A673 (cell line): Measurements from ENCODE around the gene PPP4R2. TPM values are rescaled to one million over a fixed set of nuclear protein-coding genes. Genes with fewer than 3 reads are reported as not detected.

Experiments used
- BruUV-seq: library from RNA; stranded (reverse); fragments of 400-500 nt; replicated peaks from 2 replicates; lab custom pipeline; 2021; lab: Mats Ljungman, UMichigan
- CTCF ChIA-PET: fragments of 300-600 bp; sonication (Branson Sonifier 250); formaldehyde crosslinking; loops from one replicate; lab custom pipeline; 2022; ENCODE audit warnings: antibody characterized with exemption; lab: Charles Lee
- POLR2A ChIA-PET: fragments of 300-600 bp; sonication (Branson Sonifier 250); formaldehyde crosslinking; loops from one replicate; lab custom pipeline; 2022; ENCODE audit warnings: antibody characterized with exemption; ENCODE audit not compliant: low non-redundant PET; lab: Charles Lee
- DNase-seq: peaks from one replicate; pipeline ENCODE4 v3.0.0-alpha.2; 2015; ENCODE audit warnings: low spot score
- H3K27ac ChIP-seq: fragments of 200-600 bp; sonication (generic); 2 replicates; pipeline ENCODE4 v1.5.1; 2016; ENCODE audit warnings: mixed run types, low read depth, mild to moderate bottlenecking, mixed read lengths, antibody characterized with exemption, low read length; ENCODE audit not compliant: poor library complexity, severe bottlenecking
- H3K27me3 ChIP-seq: fragments of 200-600 bp; sonication (generic); replicated peaks from 2 replicates; pipeline ENCODE4 v1.6.1; 2017; ENCODE audit warnings: mixed run types, low read depth, mild to moderate bottlenecking, mixed read lengths, antibody characterized with exemption, low read length; ENCODE audit not compliant: insufficient read depth, poor library complexity
- H3K36me3 ChIP-seq: fragments of 200-600 bp; sonication (generic); 2 replicates; pipeline ENCODE4 v1.6.1; 2016; ENCODE audit warnings: mixed run types, mild to moderate bottlenecking, mixed read lengths, antibody characterized with exemption, low read length; ENCODE audit not compliant: insufficient read depth, poor library complexity, severe bottlenecking
- H3K4me1 ChIP-seq: fragments of 200-600 bp; sonication (generic); 2 replicates; pipeline ENCODE4 v1.6.1; 2017; ENCODE audit warnings: mixed run types, mild to moderate bottlenecking, mixed read lengths, antibody characterized with exemption, low read length; ENCODE audit not compliant: insufficient read depth, poor library complexity, severe bottlenecking
- H3K4me3 ChIP-seq: fragments of 200-600 bp; sonication (generic); 2 replicates; pipeline ENCODE4 v1.5.1; 2016; ENCODE audit warnings: low read depth, mixed run types, mild to moderate bottlenecking, mixed read lengths, low read length; ENCODE audit not compliant: poor library complexity, severe bottlenecking
- H3K9me3 ChIP-seq: fragments of 200-600 bp; sonication (generic); 2 replicates; pipeline ENCODE4 v1.6.1; 2016; ENCODE audit warnings: mixed run types, low read depth, mild to moderate bottlenecking, mixed read lengths, antibody characterized with exemption, low read length; ENCODE audit not compliant: poor library complexity, severe bottlenecking
- CTCF ChIP-seq: fragments of 300-800, 200-600 bp; sonication (generic); conservative IDR thresholded peaks from 2 replicates; pipeline ENCODE4 v1.5.1; 2017; ENCODE audit warnings: low read depth, mild to moderate bottlenecking, antibody characterized with exemption, low read length, moderate library complexity, mixed read lengths
- EZH2 ChIP-seq: fragments of 200-600 bp; sonication (generic); IDR thresholded peaks from 2 replicates; pipeline ENCODE4 v1.6.1; 2017; ENCODE audit warnings: borderline replicate concordance, low read depth, mild to moderate bottlenecking, mixed read lengths, antibody characterized with exemption, low read length; ENCODE audit not compliant: poor library complexity, severe bottlenecking
- intact Hi-C: fragments of 100-400 bp; cut with micrococcal nuclease; formaldehyde crosslinking; loops from one replicate; pipeline ENCODE4 v1.10.0; 2022; ENCODE audit not compliant: unreplicated experiment
- total RNA-seq: library from RNA; stranded (reverse); gene quantifications from 2 replicates; pipeline ENCODE4 v1.2.3, GENCODE V29; 2021

Gene PPP4R2
- total RNA-seq, 1 experiment from 2014 or later: 41.4 TPM

GRCh38 chr3:73108750-73109149 lies 112.1 kb downstream of the PPP4R2 start:
- intact Hi-C loops: loop anchor here (10.0 kb wide), 1 partner anchor 106 kb away; no protein-coding TSS in a partner anchor
- POLR2A ChIA-PET: no interaction called here

GRCh38 chr3:73110530-73110929 lies 113.9 kb downstream of the PPP4R2 start:
- POLR2A ChIA-PET: no interaction called here
- Histone ChIP-seq H3K4me3 (no peak overlapping the region), H3K4me1 (no peaks in the 10 kb centered on the region), H3K27ac (no peak overlapping the region), H3K27me3 (no peaks in the 10 kb centered on the region), H3K36me3 (no peaks in the 10 kb centered on the region), H3K9me3 (no peaks in the 10 kb centered on the region)
- intact Hi-C loops: no loop called here
- CTCF ChIA-PET: no interaction called here
- DNase-seq: no peak
- no TSS peak for BruUV-seq
- TF ChIP-seq EZH2 (no peak), CTCF (no peak)

More at GRCh38 chr3:73108750-73109149, 112.1 kb downstream of the PPP4R2 start:
- TF ChIP-seq EZH2 (no peak), CTCF (no peak)
- Histone ChIP-seq H3K27ac (no peak overlapping the region), H3K36me3 (no peaks in the 10 kb centered on the region), H3K9me3 (no peaks in the 10 kb centered on the region), H3K4me1 (no peaks in the 10 kb centered on the region), H3K4me3 (no peak overlapping the region), H3K27me3 (no peaks in the 10 kb centered on the region)
- BruUV-seq: no TSS peak
- CTCF ChIA-PET: no interaction called here
- no peak for DNase-seq

GRCh38 chr3:73114711-73115110 lies 118.1 kb downstream of the PPP4R2 start:
- DNase-seq: no peak
- Histone ChIP-seq H3K4me1 (no peaks in the 10 kb centered on the region), H3K36me3 (no peaks in the 10 kb centered on the region), H3K4me3 (no peak overlapping the region), H3K27ac (no peak overlapping the region), H3K27me3 (no peaks in the 10 kb centered on the region), H3K9me3 (no peaks in the 10 kb centered on the region)
- no peak for TF ChIP-seq CTCF
- no peak for TF ChIP-seq EZH2
- POLR2A ChIA-PET: no interaction called here
- intact Hi-C loops: no loop called here
- CTCF ChIA-PET: no interaction called here
- BruUV-seq: no TSS peak
